GM18505 (cell line): ENCODE data around the gene ADAMTS5.

Experiments used
- ATAC-seq: cut with Tn5 transposase; IDR thresholded peaks from one replicate; pipeline ENCODE4 v1.9.1; 2021; ENCODE audit not compliant: unreplicated experiment
- POLR2A ChIP-seq: IDR thresholded peaks from 4 replicates; pipeline ENCODE4 v1.6.1; 2011; ENCODE audit warnings: borderline replicate concordance; ENCODE audit not compliant: insufficient read depth, insufficient read length; ENCODE audit errors: extremely low read depth

The ADAMTS5 gene

GRCh38 chr21:26967062-26967913 is at the start of gene ADAMTS5:
ADAMTS5 (minus strand) TSS chr21:26967088; CDS start chr21:26966391, 697 bp downstream.
- TF ChIP-seq POLR2A, result no peak
- ATAC-seq, result no peak

GRCh38 chr21:27001526-27001925 is 34.6 kb upstream of the ADAMTS5 start:
- no peak for TF ChIP-seq POLR2A
- ATAC-seq, result no peak

- ATAC-seq, result no peak
- no peak for TF ChIP-seq POLR2A
These were observed 16.7 kb upstream of the ADAMTS5 start for GRCh38 chr21:26983576-26983975.

GRCh38 chr21:26982767-26983166 is 15.9 kb upstream of the ADAMTS5 start:
- no peak for ATAC-seq
- TF ChIP-seq POLR2A, result no peak

- no peak for TF ChIP-seq POLR2A
- ATAC-seq, result no peak
These were observed 10.9 kb upstream of the ADAMTS5 start for GRCh38 chr21:26977746-26978145.

GRCh38 chr21:26973226-26973625 is 6.3 kb upstream of the ADAMTS5 start:
- no peak for TF ChIP-seq POLR2A
- ATAC-seq, result no peak

- ATAC-seq, result no peak
- TF ChIP-seq POLR2A, result no peak
These were observed 5.3 kb upstream of the ADAMTS5 start for GRCh38 chr21:26972192-26972591.

GRCh38 chr21:26969971-26970725 is 3.3 kb upstream of the ADAMTS5 start:
- no peak for ATAC-seq

GRCh38 chr21:26966649-26967061 is 233 bp downstream of the ADAMTS5 start:
- no peak for ATAC-seq
- no peak for TF ChIP-seq POLR2A

More at GRCh38 chr21:26969971-26970725, 3.3 kb upstream of the ADAMTS5 start:
- no peak for TF ChIP-seq POLR2A

- no peak for TF ChIP-seq POLR2A
- no peak for ATAC-seq
These were observed 844 bp downstream of the ADAMTS5 start for GRCh38 chr21:26965907-26966581.

- TF ChIP-seq POLR2A, result no peak
- no peak for ATAC-seq
These were observed 1.6 kb downstream of the ADAMTS5 start for GRCh38 chr21:26965040-26965906.

- ATAC-seq, result no peak
These were observed 2.6 kb downstream of the ADAMTS5 start for GRCh38 chr21:26964170-26964778.

GRCh38 chr21:26962621-26963181 is 4.2 kb downstream of the ADAMTS5 start:
- no peak for TF ChIP-seq POLR2A
- ATAC-seq, result no peak

More at GRCh38 chr21:26964170-26964778, 2.6 kb downstream of the ADAMTS5 start:
- no peak for TF ChIP-seq POLR2A

- TF ChIP-seq POLR2A, result no peak
- ATAC-seq, result no peak
These were observed 5.2 kb downstream of the ADAMTS5 start for GRCh38 chr21:26961698-26962097.
